DND-41 (cell line): ENCODE measurements around the gene KDM6A.
"Not testable (repeated sequence)": the region's sequence is repeated elsewhere in the genome, so short reads cannot be mapped to it uniquely, and the experiment has no call there.

ENCODE experiments used
- CTCF ChIP-seq: IDR thresholded peaks from 2 replicates; pipeline ENCODE4 v1.5.1; 2012; ENCODE audit warnings: borderline replicate concordance, low read length, moderate library complexity, mild to moderate bottlenecking; ENCODE audit not compliant: poor library complexity, severe bottlenecking; ENCODE audit errors: extremely low read depth
- EZH2 ChIP-seq: IDR thresholded peaks from 3 replicates; pipeline ENCODE4 v1.6.1; 2012; ENCODE audit warnings: borderline replicate concordance, low read depth, mild to moderate bottlenecking, moderate library complexity, low read length, inconsistent platforms; ENCODE audit not compliant: severe bottlenecking

GRCh38 chrX:44890687-44891086 lies 17.7 kb downstream of the KDM6A start:
- not testable (repeated sequence) for TF ChIP-seq CTCF, EZH2
